ENCODE results near the gene ARHGAP15.

GRCh38 chr2:143708682-143709081, 579.5 kb downstream of the ARHGAP15 start:
- TF ChIP-seq, protein P1, sequence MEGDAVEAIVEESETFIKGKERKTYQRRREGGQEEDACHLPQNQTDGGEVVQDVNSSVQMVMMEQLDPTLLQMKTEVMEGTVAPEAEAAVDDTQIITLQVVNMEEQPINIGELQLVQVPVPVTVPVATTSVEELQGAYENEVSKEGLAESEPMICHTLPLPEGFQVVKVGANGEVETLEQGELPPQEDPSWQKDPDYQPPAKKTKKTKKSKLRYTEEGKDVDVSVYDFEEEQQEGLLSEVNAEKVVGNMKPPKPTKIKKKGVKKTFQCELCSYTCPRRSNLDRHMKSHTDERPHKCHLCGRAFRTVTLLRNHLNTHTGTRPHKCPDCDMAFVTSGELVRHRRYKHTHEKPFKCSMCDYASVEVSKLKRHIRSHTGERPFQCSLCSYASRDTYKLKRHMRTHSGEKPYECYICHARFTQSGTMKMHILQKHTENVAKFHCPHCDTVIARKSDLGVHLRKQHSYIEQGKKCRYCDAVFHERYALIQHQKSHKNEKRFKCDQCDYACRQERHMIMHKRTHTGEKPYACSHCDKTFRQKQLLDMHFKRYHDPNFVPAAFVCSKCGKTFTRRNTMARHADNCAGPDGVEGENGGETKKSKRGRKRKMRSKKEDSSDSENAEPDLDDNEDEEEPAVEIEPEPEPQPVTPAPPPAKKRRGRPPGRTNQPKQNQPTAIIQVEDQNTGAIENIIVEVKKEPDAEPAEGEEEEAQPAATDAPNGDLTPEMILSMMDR (IDR thresholded peaks at IDR 0.05), result no peak
- TF ChIP-seq POLR2A (IDR thresholded peaks at IDR 0.05), result no peak

Measured in esophagus squamous epithelium (tissue), 4 donors.